K562 (cell line): Measurements from ENCODE around the gene STUB1. TPM values are rescaled to one million over a fixed set of nuclear protein-coding genes. Genes with fewer than 3 reads are reported as not detected.
A peak's percentile ranks its signal among the peaks of the same experiment; 100 is the strongest.

Experiments
- ATAC-seq: fragments of 200-7000 bp; cut with Tn5 transposase; 3 replicates; pipeline ENCODE4 v1.9.1; 2020; ENCODE audit warnings: moderate library complexity
- BruUV-seq: library from RNA; stranded (reverse); fragments of 400-500 nt; replicated peaks from 2 replicates; lab custom pipeline; 2021; lab: Mats Ljungman, UMichigan
- CTCF ChIA-PET: fragments of 300-600 bp; formaldehyde crosslinking; extraction: SDS; loops from one replicate; lab custom pipeline; 2021; ENCODE audit warnings: low intra/inter-chr PET ratio; lab: Yijun Ruan, JAX
- POLR2A ChIA-PET: fragments of 300-600, 350-650 bp; sonication (Branson Sonifier 250); formaldehyde crosslinking; extraction: SDS; loops from one replicate; lab custom pipeline; 2021; ENCODE audit warnings: antibody characterized with exemption, inconsistent platforms; lab: Yijun Ruan, JAX
- DNase-seq, 4 experiments: peaks; one replicate each; pipeline versions ENCODE4 v3.0.0 to v3.0.0-alpha.2; 2011 to 2018; ENCODE audit warnings: low spot score in 3 of 4, mixed read lengths in 3 of 4; ENCODE audit errors: extremely low read depth in 1 of 4
- FAIRE-seq: peaks from 2 replicates; lab custom pipeline; 2011; peaks lifted over from hg19 to GRCh38; lab: Jason Lieb, UNC
- H2AFZ ChIP-seq: 2 replicates; pipeline ENCODE4 v1.6.0; 2011; ENCODE audit warnings: low read depth, low read length, control low read depth, inconsistent platforms
- H3K27ac ChIP-seq: fragments of 200-600 bp; 3 replicates; pipeline ENCODE4 v1.8.0; 2011; ENCODE audit warnings: low read depth, mild to moderate bottlenecking, control low read depth, inconsistent platforms, low read length, moderate library complexity, mixed read lengths; ENCODE audit errors: extremely low read depth
- H3K27me3 ChIP-seq, 2 experiments: fragments of 300-600 bp in 1 of 2; 2 replicates in 1 of 2; 3 replicates in 1 of 2; pipeline versions ENCODE4 v1.6.0 to v1.8.0; 2011; ENCODE audit warnings: inconsistent platforms in 2 of 2, low read length in 2 of 2, mild to moderate bottlenecking in 1 of 2, mixed read lengths in 1 of 2, moderate library complexity in 1 of 2; ENCODE audit not compliant: control insufficient read depth in 2 of 2, insufficient read depth in 2 of 2
- H3K36me3 ChIP-seq: fragments of 300-600 bp; 3 replicates; pipeline ENCODE4 v1.8.0; 2011; ENCODE audit warnings: mild to moderate bottlenecking, low read length, inconsistent platforms; ENCODE audit not compliant: control insufficient read depth, insufficient read depth
- H3K4me1 ChIP-seq, 2 experiments: fragments of 200-600 bp in 1 of 2; replicated peaks in 1 of 2; 2 replicates in 1 of 2; 3 replicates in 1 of 2; pipeline versions ENCODE4 v1.5.1 to v1.8.0; 2011; ENCODE audit warnings: inconsistent platforms in 2 of 2, low read length in 2 of 2, mild to moderate bottlenecking in 1 of 2, mixed read lengths in 1 of 2, moderate library complexity in 1 of 2; ENCODE audit not compliant: control insufficient read depth in 2 of 2, insufficient read depth in 2 of 2
- H3K4me2 ChIP-seq: 2 replicates; pipeline ENCODE4 v1.6.1; 2011; ENCODE audit warnings: low read length, control low read depth, inconsistent platforms, mixed read lengths; ENCODE audit not compliant: insufficient read depth
- H3K4me3 ChIP-seq: fragments of 200-600 bp; sonication (generic), shearing (Covaris generic); 2 replicates; pipeline ENCODE4 v1.5.1; 2016; ENCODE audit warnings: control low read depth, inconsistent platforms
- H3K79me2 ChIP-seq: fragments of 200-600 bp; 3 replicates; pipeline ENCODE4 v1.8.0; 2011; ENCODE audit warnings: low read length, inconsistent platforms; ENCODE audit not compliant: control insufficient read depth, insufficient read depth
- H3K9ac ChIP-seq, 2 experiments: 2 replicates each; pipeline versions ENCODE4 v1.6.0 to v1.6.1; 2011; ENCODE audit warnings: low read depth in 2 of 2, low read length in 2 of 2, control low read depth in 1 of 2, inconsistent platforms in 1 of 2, mild to moderate bottlenecking in 1 of 2, mixed read lengths in 1 of 2; ENCODE audit not compliant: insufficient read depth in 1 of 2
- H3K9me1 ChIP-seq: one replicate; pipeline ENCODE4 v1.6.0; 2011; ENCODE audit warnings: inconsistent platforms, mild to moderate bottlenecking, low read length, moderate library complexity; ENCODE audit not compliant: control insufficient read depth, insufficient read depth
- H3K9me3 ChIP-seq: replicated peaks from 2 replicates; pipeline ENCODE4 v1.5.1; 2011; ENCODE audit warnings: low read depth, low read length, inconsistent platforms; ENCODE audit not compliant: control insufficient read depth, insufficient read depth
- H4K20me1 ChIP-seq: replicated peaks from 2 replicates; pipeline ENCODE4 v1.6.1; 2011; ENCODE audit warnings: low read length, inconsistent platforms, mixed read lengths; ENCODE audit not compliant: control insufficient read depth, insufficient read depth
- ATF7 ChIP-seq: fragments of 450-650 bp; IDR thresholded peaks from 2 replicates; pipeline ENCODE4 v1.7.1; 2014; ENCODE audit warnings: mild to moderate bottlenecking, moderate library complexity
- BHLHE40 ChIP-seq: IDR thresholded peaks from 2 replicates; pipeline ENCODE4 v1.6.1; 2011; ENCODE audit warnings: low read length, improper control_type of control experiment
- E2F6 ChIP-seq, 2 experiments: IDR thresholded peaks; 2 replicates each; pipeline ENCODE4 v1.6.1; 2011; ENCODE audit warnings: borderline replicate concordance in 1 of 2, control low read depth in 1 of 2, low read depth in 1 of 2, low read length in 1 of 2, mild to moderate bottlenecking in 1 of 2, mixed read lengths in 1 of 2, moderate library complexity in 1 of 2; ENCODE audit not compliant: insufficient read depth in 1 of 2, insufficient read length in 1 of 2, poor library complexity in 1 of 2, severe bottlenecking in 1 of 2; ENCODE audit errors: extremely low read depth in 1 of 2
- EP400 ChIP-seq: fragments of 450-650 bp; IDR thresholded peaks from 2 replicates; pipeline ENCODE4 v1.6.1; 2017; ENCODE audit warnings: antibody characterized with exemption, mild to moderate bottlenecking, moderate library complexity
- GABPB1 ChIP-seq: sonication (generic); formaldehyde crosslinking; IDR thresholded peaks from 2 replicates; pipeline ENCODE4 v1.8.0; 2022; ENCODE audit warnings: mild to moderate bottlenecking, missing genetic modification reagents
- JUN ChIP-seq, 2 experiments: sonication (generic) in 1 of 2; formaldehyde crosslinking in 1 of 2; IDR thresholded peaks; 2 replicates each; pipeline versions ENCODE4 v1.6.1 to v1.8.0; 2012 to 2022; ENCODE audit warnings: borderline replicate concordance in 2 of 2, mild to moderate bottlenecking in 2 of 2, improper control_type of control experiment in 1 of 2, low read depth in 1 of 2, low read length in 1 of 2, missing genetic modification reagents in 1 of 2
- KDM5B ChIP-seq: fragments of 200-600 bp; sonication (generic); IDR thresholded peaks from 2 replicates; pipeline ENCODE4 v1.6.1; 2012; ENCODE audit warnings: low read depth, mild to moderate bottlenecking, moderate library complexity, low read length, control low read depth, inconsistent platforms; ENCODE audit not compliant: insufficient replicate concordance
- MCM7 ChIP-seq, 2 experiments: fragments of 450-650 bp; IDR thresholded peaks; 2 replicates each; pipeline ENCODE4 v1.6.1; 2016 to 2018
- PHF20 ChIP-seq: fragments of 450-650 bp; IDR thresholded peaks from 2 replicates; pipeline ENCODE4 v1.6.1; 2018; ENCODE audit not compliant: partially characterized antibody
- PRDM10 ChIP-seq: fragments of 450-650 bp; IDR thresholded peaks from 2 replicates; pipeline ENCODE4 v1.6.1; 2018; ENCODE audit not compliant: partially characterized antibody
- SAP30 ChIP-seq: fragments of 200-600 bp; sonication (generic); IDR thresholded peaks from 2 replicates; pipeline ENCODE4 v1.6.1; 2012; ENCODE audit warnings: borderline replicate concordance, low read depth, mild to moderate bottlenecking, moderate library complexity, low read length, control low read depth, inconsistent platforms; ENCODE audit not compliant: insufficient read depth, poor library complexity, severe bottlenecking
- TBL1XR1 ChIP-seq, 2 experiments: IDR thresholded peaks; 2 replicates each; pipeline ENCODE4 v1.6.1; 2012; ENCODE audit warnings: improper control_type of control experiment in 2 of 2, low read length in 2 of 2, mild to moderate bottlenecking in 1 of 2
- ZBED1 ChIP-seq: IDR thresholded peaks from 2 replicates; pipeline ENCODE4 v1.6.1; 2014
- ZC3H4 ChIP-seq: sonication (generic); formaldehyde crosslinking; IDR thresholded peaks from 2 replicates; pipeline ENCODE4 v1.9.0; 2021; ENCODE audit warnings: missing genetic modification reagents, borderline replicate concordance
- ZNF316 ChIP-seq: fragments of 450-650 bp; IDR thresholded peaks from 2 replicates; pipeline ENCODE4 v1.6.1; 2016
- ZNF695 ChIP-seq: fragments of 450-650 bp; formaldehyde crosslinking; IDR thresholded peaks from 2 replicates; pipeline ENCODE4 v1.4.0; 2020; ENCODE audit warnings: mild to moderate bottlenecking, moderate library complexity
- WGBS: fragments of 100-300 bp; shearing (Covaris generic); methylation state at CpG from one replicate; pipeline ENCODE4 v1.1.6; 2016; ENCODE audit warnings: low coverage, mixed read lengths; ENCODE audit not compliant: insufficient coverage; ENCODE audit errors: missing lambda C conversion rate; 5-methylcytosine and 5-hydroxymethylcytosine counted together
- in situ Hi-C: fragments of 300-500 bp; cut with MboI; formaldehyde crosslinking; loops from 4 replicates; pipeline ENCODE4 v1.15.0; 2018; ENCODE audit warnings: inconsistent platforms, mixed read lengths
- intact Hi-C: fragments of 100-400 bp; cut with micrococcal nuclease; formaldehyde crosslinking; loops from 2 replicates; pipeline ENCODE4 v1.14.2; 2022
- polyA plus RNA-seq, 8 experiments: library from polyadenylated mRNA; depleted of rRNA in 4 of 8; stranded (reverse) in 5 of 8; unstranded in 3 of 8; fragments of >200 nt; fragmentation: Nextera tagmentation in 2 of 8; fragmentation: Illumina TruSeq in 1 of 8; extraction: Ambion mirVana in 2 of 8; extraction: Trizol in 1 of 8; gene quantifications; 2 replicates each; pipeline versions ENCODE4 v1.2.1 to v1.2.3, GENCODE V29; 2011 to 2014; ENCODE audit warnings: inconsistent platforms in 1 of 8, missing spikeins in 1 of 8
- total RNA-seq, 7 experiments: library from RNA; depleted of rRNA in 6 of 7; stranded (reverse); fragments of >200 nt in 6 of 7; fragmentation: Illumina TruSeq in 2 of 7; extraction: Trizol in 2 of 7; gene quantifications; 2 replicates each; pipeline versions ENCODE4 v1.2.1 to v1.2.3, GENCODE V29; 2011 to 2021; ENCODE audit warnings: low replicate concordance in 1 of 7

STUB1 gene
- total and polyA plus RNA-seq, 9 of the 15 experiments (the other 6 are each of a cell fraction or from before 2014, with no cell fraction given): 10.6 to 251 (median 152) TPM

- peak; percentile 82 to 95 (median 86) for DNase-seq
- ATAC-seq: peak; percentile 73
- peak; percentile 85 for FAIRE-seq
- in situ Hi-C loops (no loop called here), intact Hi-C loops (loop anchor here (2.0 kb wide), 1 partner anchor 14 kb away; the partner anchor contains the start of gene METRN)
- Histone ChIP-seq H4K20me1 (no peaks in the 10 kb centered on the region; the same call in 1 of the 2 replicates), H3K9me1 (no peaks in the 10 kb centered on the region), H3K4me2 (peak overlapping the region; percentile 97), H3K4me1 (peaks cover 10 to 93% of the 10 kb centered on the region in 2 experiments; a peak in 4 of 5 replicates), H3K9ac (peak overlapping the region; percentile 65 to 96; a peak in 3 of 4 replicates), H3K9me3 (no peaks in the 10 kb centered on the region), H3K4me3 (peak overlapping the region; percentile 80), H3K79me2 (peaks cover 27% of the 10 kb centered on the region), H3K27ac (peak overlapping the region; percentile 98), H3K36me3 (peaks cover 43% of the 10 kb centered on the region; the same call in 1 of the 3 replicates), H2AFZ (peak overlapping the region; percentile 70), H3K27me3 (no peaks in the 10 kb centered on the region)
- POLR2A ChIA-PET: interaction anchor here (0.7 to 1.7 kb wide), 2 partner anchors 12 to 56 kb away, joined by 3 to 11 read pairs; partner anchors contain the start of gene CIAO3
- under 1% methylated on average over 30 of the region's 80 CpGs for WGBS
- BruUV-seq: no TSS peak
- CTCF ChIA-PET: no interaction called here
- TF ChIP-seq ZNF316 (peak; percentile 16; the same call in 1 of the 2 replicates), EP400 (peak; percentile 55; the same call in 1 of the 2 replicates), BHLHE40 (peak; percentile 74), ATF7 (0 out of 2 replicates have a peak, but pooled peaks have one; percentile 13), TBL1XR1 (IDR thresholded peaks at IDR 0.05; ENCODE audit: low read length in 2 of 2) (no peak), ZBED1 (0 out of 2 replicates have a peak, but pooled peaks have one; percentile 22), ZC3H4 (CRISPR knock-in tag) (0 out of 2 replicates have a peak, but pooled peaks have one; percentile 22), PRDM10 (peak; percentile 81), ZNF695 (CRISPR knock-in tag) (no peak), E2F6 (IDR thresholded peaks at IDR 0.05; ENCODE audit: borderline replicate concordance in 1 of 2, extremely low read depth in 1 of 2, insufficient read depth in 1 of 2, insufficient read length in 1 of 2, low read depth in 1 of 2, low read length in 1 of 2, poor library complexity in 1 of 2, severe bottlenecking in 1 of 2) (peak; percentile 77 to 95), KDM5B (peak; percentile 57), SAP30 (peak; percentile 54), MCM7 (IDR thresholded peaks at IDR 0.05) (no peak), GABPB1 (peak; percentile 57; the same call in 1 of the 2 replicates), PHF20 (no peak), JUN (IDR thresholded peaks at IDR 0.05; ENCODE audit: borderline replicate concordance, low read depth, low read length) (0 out of 2 replicates have a peak, but pooled peaks have one; percentile 14), JUN (CRISPR knock-in tag; IDR thresholded peaks at IDR 0.05; ENCODE audit: borderline replicate concordance) (no peak)
These were observed 48.1 kb downstream of the STUB1 start for GRCh38 chr16:728131-728889.
